ENCODE results near the gene DNAH9. TPM values are rescaled to one million over a fixed set of nuclear protein-coding genes. Genes with fewer than 3 reads are reported as not detected.

DNAH9 gene
- total RNA-seq, 1 donor from 2014 or later: 1.0 TPM

GRCh38 chr17:11909348-11909747 lies 311.1 kb downstream of the DNAH9 start:
- H3K27ac ChIP-seq (ENCODE audit: low read depth, low read length): no peak overlapping the region
- H3K9ac ChIP-seq (ENCODE audit: low read depth in 1 of 3, low read length in 3 of 3): no peak overlapping the region
- no peaks in the 10 kb centered on the region for H3K4me1 ChIP-seq (ENCODE audit: control insufficient read depth in 3 of 3, insufficient read depth in 3 of 3, low read length in 3 of 3)
- no peaks in the 10 kb centered on the region for H3K27me3 ChIP-seq (ENCODE audit: control insufficient read depth in 3 of 3, insufficient read depth in 3 of 3, low read length in 3 of 3)
- peaks cover 0 to 3% (median 2%) of the 10 kb centered on the region in 3 donors for H3K9me3 ChIP-seq (ENCODE audit: control insufficient read depth in 3 of 3, low read length in 3 of 3)
- H3K4me3 ChIP-seq (ENCODE audit: low read length in 3 of 3): no peak overlapping the region
- no peaks in the 10 kb centered on the region for H3K36me3 ChIP-seq (ENCODE audit: control insufficient read depth in 3 of 3, insufficient read depth in 3 of 3, low read length in 3 of 3)

GRCh38 chr17:11916091-11916490 lies 317.8 kb downstream of the DNAH9 start:
- Histone ChIP-seq H3K9me3 (ENCODE audit: control insufficient read depth in 3 of 3, low read length in 3 of 3) (peaks cover 0 to 3% (median 0%) of the 10 kb centered on the region in 3 donors), H3K4me1 (ENCODE audit: control insufficient read depth in 3 of 3, insufficient read depth in 3 of 3, low read length in 3 of 3) (no peaks in the 10 kb centered on the region), H3K36me3 (ENCODE audit: control insufficient read depth in 3 of 3, insufficient read depth in 3 of 3, low read length in 3 of 3) (no peaks in the 10 kb centered on the region), H3K27ac (ENCODE audit: low read depth, low read length) (no peak overlapping the region), H3K9ac (ENCODE audit: low read depth in 1 of 3, low read length in 3 of 3) (no peak overlapping the region), H3K4me3 (ENCODE audit: low read length in 3 of 3) (no peak overlapping the region), H3K27me3 (ENCODE audit: control insufficient read depth in 3 of 3, insufficient read depth in 3 of 3, low read length in 3 of 3) (no peaks in the 10 kb centered on the region)

GRCh38 chr17:11917415-11917814 lies 319.1 kb downstream of the DNAH9 start:
- H3K27ac ChIP-seq (ENCODE audit: low read depth, low read length): no peak overlapping the region
- H3K9me3 ChIP-seq (ENCODE audit: control insufficient read depth in 3 of 3, low read length in 3 of 3): no peaks in the 10 kb centered on the region
- no peaks in the 10 kb centered on the region for H3K27me3 ChIP-seq (ENCODE audit: control insufficient read depth in 3 of 3, insufficient read depth in 3 of 3, low read length in 3 of 3)
- no peak overlapping the region for H3K4me3 ChIP-seq (ENCODE audit: low read length in 3 of 3)
- H3K36me3 ChIP-seq (ENCODE audit: control insufficient read depth in 3 of 3, insufficient read depth in 3 of 3, low read length in 3 of 3): no peaks in the 10 kb centered on the region
- no peak overlapping the region for H3K9ac ChIP-seq (ENCODE audit: low read depth in 1 of 3, low read length in 3 of 3)
- H3K4me1 ChIP-seq (ENCODE audit: control insufficient read depth in 3 of 3, insufficient read depth in 3 of 3, low read length in 3 of 3): no peaks in the 10 kb centered on the region

- H3K36me3 ChIP-seq (ENCODE audit: control insufficient read depth in 3 of 3, insufficient read depth in 3 of 3, low read length in 3 of 3): no peaks in the 10 kb centered on the region
- H3K27ac ChIP-seq (ENCODE audit: low read depth, low read length): no peak overlapping the region
- H3K4me3 ChIP-seq (ENCODE audit: low read length in 3 of 3): no peak overlapping the region
- no peak overlapping the region for H3K9ac ChIP-seq (ENCODE audit: low read depth in 1 of 3, low read length in 3 of 3)
- H3K27me3 ChIP-seq (ENCODE audit: control insufficient read depth in 3 of 3, insufficient read depth in 3 of 3, low read length in 3 of 3): no peaks in the 10 kb centered on the region
- no peaks in the 10 kb centered on the region for H3K4me1 ChIP-seq (ENCODE audit: control insufficient read depth in 3 of 3, insufficient read depth in 3 of 3, low read length in 3 of 3)
- H3K9me3 ChIP-seq (ENCODE audit: control insufficient read depth in 3 of 3, low read length in 3 of 3): no peaks in the 10 kb centered on the region
Observed at GRCh38 chr17:11921296-11921695, 323.0 kb downstream of the DNAH9 start.

GRCh38 chr17:11922638-11923037 lies 324.4 kb downstream of the DNAH9 start:
- H3K9me3 ChIP-seq (ENCODE audit: control insufficient read depth in 3 of 3, low read length in 3 of 3): no peaks in the 10 kb centered on the region
- no peaks in the 10 kb centered on the region for H3K27me3 ChIP-seq (ENCODE audit: control insufficient read depth in 3 of 3, insufficient read depth in 3 of 3, low read length in 3 of 3)
- H3K27ac ChIP-seq (ENCODE audit: low read depth, low read length): no peak overlapping the region
- no peak overlapping the region for H3K4me3 ChIP-seq (ENCODE audit: low read length in 3 of 3)
- H3K4me1 ChIP-seq (ENCODE audit: control insufficient read depth in 3 of 3, insufficient read depth in 3 of 3, low read length in 3 of 3): no peaks in the 10 kb centered on the region
- no peaks in the 10 kb centered on the region for H3K36me3 ChIP-seq (ENCODE audit: control insufficient read depth in 3 of 3, insufficient read depth in 3 of 3, low read length in 3 of 3)
- H3K9ac ChIP-seq (ENCODE audit: low read depth in 1 of 3, low read length in 3 of 3): no peak overlapping the region

GRCh38 chr17:11924076-11924475 lies 325.8 kb downstream of the DNAH9 start:
- no peak overlapping the region for H3K27ac ChIP-seq (ENCODE audit: low read depth, low read length)
- no peaks in the 10 kb centered on the region for H3K9me3 ChIP-seq (ENCODE audit: control insufficient read depth in 3 of 3, low read length in 3 of 3)
- H3K9ac ChIP-seq (ENCODE audit: low read depth in 1 of 3, low read length in 3 of 3): no peak overlapping the region
- no peaks in the 10 kb centered on the region for H3K36me3 ChIP-seq (ENCODE audit: control insufficient read depth in 3 of 3, insufficient read depth in 3 of 3, low read length in 3 of 3)
- H3K4me1 ChIP-seq (ENCODE audit: control insufficient read depth in 3 of 3, insufficient read depth in 3 of 3, low read length in 3 of 3): no peaks in the 10 kb centered on the region
- H3K4me3 ChIP-seq (ENCODE audit: low read length in 3 of 3): no peak overlapping the region
- H3K27me3 ChIP-seq (ENCODE audit: control insufficient read depth in 3 of 3, insufficient read depth in 3 of 3, low read length in 3 of 3): no peaks in the 10 kb centered on the region

GRCh38 chr17:11925262-11926021 lies 327.2 kb downstream of the DNAH9 start:
- H3K27ac ChIP-seq (ENCODE audit: low read depth, low read length): no peak overlapping the region

GRCh38 chr17:11928436-11928835 lies 330.2 kb downstream of the DNAH9 start:
- no peak overlapping the region for H3K27ac ChIP-seq (ENCODE audit: low read depth, low read length)
- H3K27me3 ChIP-seq (ENCODE audit: control insufficient read depth in 3 of 3, insufficient read depth in 3 of 3, low read length in 3 of 3): no peaks in the 10 kb centered on the region
- no peaks in the 10 kb centered on the region for H3K4me1 ChIP-seq (ENCODE audit: control insufficient read depth in 3 of 3, insufficient read depth in 3 of 3, low read length in 3 of 3)
- H3K36me3 ChIP-seq (ENCODE audit: control insufficient read depth in 3 of 3, insufficient read depth in 3 of 3, low read length in 3 of 3): no peaks in the 10 kb centered on the region
- H3K9me3 ChIP-seq (ENCODE audit: control insufficient read depth in 3 of 3, low read length in 3 of 3): no peaks in the 10 kb centered on the region
- no peak overlapping the region for H3K9ac ChIP-seq (ENCODE audit: low read depth in 1 of 3, low read length in 3 of 3)
- no peak overlapping the region for H3K4me3 ChIP-seq (ENCODE audit: low read length in 3 of 3)

More at GRCh38 chr17:11925262-11926021, 327.2 kb downstream of the DNAH9 start:
- H3K27me3 ChIP-seq (ENCODE audit: control insufficient read depth in 3 of 3, insufficient read depth in 3 of 3, low read length in 3 of 3): no peaks in the 10 kb centered on the region
- no peak overlapping the region for H3K9ac ChIP-seq (ENCODE audit: low read depth in 1 of 3, low read length in 3 of 3)
- H3K4me1 ChIP-seq (ENCODE audit: control insufficient read depth in 3 of 3, insufficient read depth in 3 of 3, low read length in 3 of 3): no peaks in the 10 kb centered on the region
- no peaks in the 10 kb centered on the region for H3K9me3 ChIP-seq (ENCODE audit: control insufficient read depth in 3 of 3, low read length in 3 of 3)
- no peak overlapping the region for H3K4me3 ChIP-seq (ENCODE audit: low read length in 3 of 3)
- H3K36me3 ChIP-seq (ENCODE audit: control insufficient read depth in 3 of 3, insufficient read depth in 3 of 3, low read length in 3 of 3): no peaks in the 10 kb centered on the region

GRCh38 chr17:11932337-11932898 lies 334.1 kb downstream of the DNAH9 start:
- H3K27ac ChIP-seq (ENCODE audit: low read depth, low read length): no peak overlapping the region
- no peak overlapping the region for H3K9ac ChIP-seq (ENCODE audit: low read depth in 1 of 3, low read length in 3 of 3)
- no peaks in the 10 kb centered on the region for H3K4me1 ChIP-seq (ENCODE audit: control insufficient read depth in 3 of 3, insufficient read depth in 3 of 3, low read length in 3 of 3)
- H3K36me3 ChIP-seq (ENCODE audit: control insufficient read depth in 3 of 3, insufficient read depth in 3 of 3, low read length in 3 of 3): no peaks in the 10 kb centered on the region
- no peak overlapping the region for H3K4me3 ChIP-seq (ENCODE audit: low read length in 3 of 3)
- H3K9me3 ChIP-seq (ENCODE audit: control insufficient read depth in 3 of 3, low read length in 3 of 3): no peaks in the 10 kb centered on the region
- no peaks in the 10 kb centered on the region for H3K27me3 ChIP-seq (ENCODE audit: control insufficient read depth in 3 of 3, insufficient read depth in 3 of 3, low read length in 3 of 3)

GRCh38 chr17:11935734-11936406 lies 337.6 kb downstream of the DNAH9 start:
- Histone ChIP-seq H3K27ac (ENCODE audit: low read depth, low read length) (no peak overlapping the region), H3K27me3 (ENCODE audit: control insufficient read depth in 3 of 3, insufficient read depth in 3 of 3, low read length in 3 of 3) (no peaks in the 10 kb centered on the region), H3K4me1 (ENCODE audit: control insufficient read depth in 3 of 3, insufficient read depth in 3 of 3, low read length in 3 of 3) (no peaks in the 10 kb centered on the region), H3K4me3 (ENCODE audit: low read length in 3 of 3) (no peak overlapping the region), H3K36me3 (ENCODE audit: control insufficient read depth in 3 of 3, insufficient read depth in 3 of 3, low read length in 3 of 3) (no peaks in the 10 kb centered on the region), H3K9ac (ENCODE audit: low read depth in 1 of 3, low read length in 3 of 3) (no peak overlapping the region), H3K9me3 (ENCODE audit: control insufficient read depth in 3 of 3, low read length in 3 of 3) (no peaks in the 10 kb centered on the region)
